GM12878 (cell line): ENCODE measurements around the gene ANKRD66. TPM values are rescaled to one million over a fixed set of nuclear protein-coding genes. Genes with fewer than 3 reads are reported as not detected.

ENCODE experiments used
- ATAC-seq: fragments of 200-7000 bp; cut with Tn5 transposase; 3 replicates; pipeline ENCODE4 v1.9.1; 2020; ENCODE audit warnings: mild to moderate bottlenecking, moderate library complexity
- BruUV-seq: library from RNA; stranded (reverse); fragments of 400-500 nt; replicated peaks from 2 replicates; lab custom pipeline; 2021; lab: Mats Ljungman, UMichigan
- CTCF ChIA-PET: fragments of 300-600 bp; sonication (Branson Sonifier 250); formaldehyde crosslinking; extraction: SDS; loops from one replicate; lab custom pipeline; 2021; ENCODE audit warnings: inconsistent platforms; lab: Yijun Ruan, JAX
- POLR2A ChIA-PET: fragments of 350-600 bp; formaldehyde crosslinking; extraction: SDS; loops from one replicate; lab custom pipeline; 2021; ENCODE audit warnings: inconsistent platforms; lab: Charles Lee
- RAD21 ChIA-PET: fragments of 300-600 bp; sonication (Branson Sonifier 250); formaldehyde crosslinking; loops from one replicate; lab custom pipeline; 2023; ENCODE audit warnings: antibody characterized with exemption; ENCODE audit not compliant: unreplicated experiment; lab: Charles Lee
- SMC1A ChIA-PET: fragments of 300-600 bp; sonication (Branson Sonifier 250); formaldehyde crosslinking; loops from one replicate; lab custom pipeline; 2023; ENCODE audit not compliant: unreplicated experiment, uncharacterized antibody; lab: Charles Lee
- DNase-seq: peaks from one replicate; pipeline ENCODE4 v3.0.0-alpha.2; 2011; ENCODE audit warnings: low read depth, low spot score
- FAIRE-seq: peaks from 3 replicates; lab custom pipeline; 2011; peaks lifted over from hg19 to GRCh38; lab: Jason Lieb, UNC
- H2AFZ ChIP-seq: 2 replicates; pipeline ENCODE4 v1.6.0; 2011; ENCODE audit warnings: low read depth, low read length, control low read depth; ENCODE audit not compliant: control insufficient read depth
- H3K27ac ChIP-seq: 2 replicates; pipeline ENCODE4 v1.5.1; 2011; ENCODE audit warnings: control low read depth; ENCODE audit not compliant: control insufficient read depth, insufficient read depth
- H3K27me3 ChIP-seq, 2 experiments: replicated peaks in 1 of 2; 2 replicates each; pipeline versions ENCODE4 v1.6.0 to v1.6.1; 2011; ENCODE audit warnings: low read length in 1 of 2; ENCODE audit not compliant: control insufficient read depth in 2 of 2, insufficient read depth in 2 of 2
- H3K36me3 ChIP-seq, 2 experiments: 2 replicates each; pipeline ENCODE4 v1.5.1; 2011; ENCODE audit warnings: low read length in 1 of 2; ENCODE audit not compliant: control insufficient read depth in 2 of 2, insufficient read depth in 2 of 2
- H3K4me1 ChIP-seq: 2 replicates; pipeline ENCODE4 v1.6.1; 2011; ENCODE audit warnings: mild to moderate bottlenecking, low read length, moderate library complexity, mixed read lengths; ENCODE audit not compliant: control insufficient read depth, insufficient read depth
- H3K4me2 ChIP-seq: 2 replicates; pipeline ENCODE4 v1.6.0; 2011; ENCODE audit warnings: control low read depth; ENCODE audit not compliant: control insufficient read depth, insufficient read depth
- H3K4me3 ChIP-seq: fragments of 200-600 bp; sonication (generic); 2 replicates; pipeline ENCODE4 v1.5.1; 2016
- H3K79me2 ChIP-seq: 2 replicates; pipeline ENCODE4 v1.6.0; 2011; ENCODE audit warnings: low read length; ENCODE audit not compliant: control insufficient read depth, insufficient read depth
- H3K9ac ChIP-seq: 2 replicates; pipeline ENCODE4 v1.8.0; 2011; ENCODE audit warnings: low read length, control low read depth, mixed read lengths; ENCODE audit not compliant: control insufficient read depth, insufficient read depth
- H3K9me3 ChIP-seq: replicated peaks from 3 replicates; pipeline ENCODE4 v1.5.1; 2011; ENCODE audit warnings: mild to moderate bottlenecking, low read length; ENCODE audit not compliant: control insufficient read depth, insufficient read depth
- H4K20me1 ChIP-seq: 2 replicates; pipeline ENCODE4 v1.6.0; 2011; ENCODE audit not compliant: control insufficient read depth, insufficient read depth
- DPF2 ChIP-seq: fragments of 450-650 bp; IDR thresholded peaks from 2 replicates; pipeline ENCODE4 v1.6.1; 2017; ENCODE audit warnings: mild to moderate bottlenecking
- EGR1 ChIP-seq, 2 experiments: IDR thresholded peaks; 1 replicate in 1 of 2; 2 replicates in 1 of 2; pipeline ENCODE4 v1.6.1; 2011 to 2012; ENCODE audit warnings: low read depth in 2 of 2, low read length in 2 of 2, borderline replicate concordance in 1 of 2, mild to moderate bottlenecking in 1 of 2, moderate library complexity in 1 of 2
- MEF2B ChIP-seq: fragments of 450-650 bp; IDR thresholded peaks from 2 replicates; pipeline ENCODE4 v1.6.1; 2018; ENCODE audit warnings: mild to moderate bottlenecking, moderate library complexity; ENCODE audit not compliant: partially characterized antibody, poor library complexity, severe bottlenecking
- MYC ChIP-seq: IDR thresholded peaks from 2 replicates; pipeline ENCODE4 v1.6.1; 2011; ENCODE audit warnings: mild to moderate bottlenecking, low read length, moderate library complexity, inconsistent platforms; ENCODE audit not compliant: insufficient read depth, insufficient replicate concordance, insufficient read length, severe bottlenecking
- NFXL1 ChIP-seq: fragments of 450-650 bp; IDR thresholded peaks from 2 replicates; pipeline ENCODE4 v1.6.1; 2017; ENCODE audit warnings: antibody characterized with exemption, mild to moderate bottlenecking, borderline replicate concordance
- PBX3 ChIP-seq: IDR thresholded peaks from 2 replicates; pipeline ENCODE4 v1.6.1; 2011; ENCODE audit warnings: mild to moderate bottlenecking, low read depth, low read length, moderate library complexity; ENCODE audit not compliant: insufficient replicate concordance
- SRF ChIP-seq, 2 experiments: IDR thresholded peaks; 2 replicates each; pipeline ENCODE4 v1.6.1; 2011; ENCODE audit warnings: low read depth in 2 of 2, low read length in 2 of 2, mild to moderate bottlenecking in 1 of 2, moderate library complexity in 1 of 2
- TCF7 ChIP-seq: IDR thresholded peaks from 2 replicates; pipeline ENCODE4 v1.6.1; 2014; ENCODE audit warnings: antibody characterized with exemption, borderline replicate concordance
- ZBTB4 ChIP-seq: fragments of 450-650 bp; formaldehyde crosslinking; IDR thresholded peaks from 2 replicates; pipeline ENCODE4 v1.4.0; 2022; ENCODE audit warnings: mild to moderate bottlenecking, moderate library complexity
- WGBS: methylation state at CpG from one replicate; pipeline ENCODE4 v1.1.6; 2016; ENCODE audit warnings: low lambda C conversion rate; ENCODE audit not compliant: insufficient replicate concordance, insufficient coverage; ENCODE audit errors: missing lambda C conversion rate; 5-methylcytosine and 5-hydroxymethylcytosine counted together
- in situ Hi-C: fragments of 300-500 bp; cut with MboI; formaldehyde crosslinking; loops from 9 replicates; pipeline ENCODE4 v1.14.3; 2018; ENCODE audit warnings: mixed read lengths
- intact Hi-C: fragments of 100-400 bp; cut with micrococcal nuclease; formaldehyde crosslinking; loops from one replicate; pipeline ENCODE4 v1.14.2; 2022; ENCODE audit not compliant: unreplicated experiment
- polyA plus RNA-seq, 11 experiments: library from polyadenylated mRNA; depleted of rRNA in 4 of 11; unstranded in 6 of 11; stranded (reverse) in 5 of 11; fragments of >200 nt; fragmentation: Nextera tagmentation in 4 of 11; fragmentation: Illumina TruSeq in 1 of 11; extraction: Ambion mirVana in 4 of 11; extraction: Trizol in 1 of 11; gene quantifications; 1 replicate in 1 of 11; 2 replicates in 10 of 11; pipeline versions ENCODE4 v1.2.1 to v1.2.3, GENCODE V29; 2011 to 2016; ENCODE audit warnings: inconsistent platforms in 2 of 11, missing spikeins in 2 of 11, low read depth in 1 of 11
- total RNA-seq, 4 experiments: library from RNA; depleted of rRNA in 3 of 4; stranded (reverse); fragments of >200 nt in 3 of 4; fragmentation: Illumina TruSeq in 1 of 4; extraction: Trizol in 1 of 4; gene quantifications; 2 replicates each; pipeline versions ENCODE4 v1.2.1 to v1.2.3, GENCODE V29; 2013 to 2021

ANKRD66 gene
- total and polyA plus RNA-seq, 10 of the 15 experiments (the other 5 are each of a cell fraction or from before 2014, with no cell fraction given) = not detected

DNA sequence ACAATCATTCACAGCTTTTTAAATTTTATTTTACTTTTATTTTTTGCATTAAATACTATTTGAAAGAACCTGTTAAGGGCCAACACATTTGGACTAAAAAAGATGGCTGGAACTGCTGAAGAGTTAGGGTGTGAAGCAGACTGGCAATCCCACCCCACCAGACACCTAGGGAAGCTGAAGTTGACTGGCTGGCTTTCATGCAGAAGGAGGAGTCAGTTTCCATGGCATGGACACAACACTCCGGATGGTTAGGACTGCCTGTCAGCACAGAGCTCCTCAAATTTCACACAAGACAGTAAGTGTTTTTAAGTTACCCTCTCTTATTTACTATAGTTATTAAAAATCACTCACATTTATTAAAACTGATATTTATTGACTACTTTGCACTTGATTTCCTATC is at the start of gene ANKRD66 (continued):
- TF ChIP-seq PBX3 (no peak), SRF (IDR thresholded peaks at IDR 0.05; ENCODE audit: low read depth in 2 of 2, low read length in 2 of 2) (no peak), EGR1 (IDR thresholded peaks at IDR 0.05; ENCODE audit: borderline replicate concordance in 1 of 2, low read depth in 2 of 2, low read length in 2 of 2) (no peak), MEF2B (no peak)

DNA sequence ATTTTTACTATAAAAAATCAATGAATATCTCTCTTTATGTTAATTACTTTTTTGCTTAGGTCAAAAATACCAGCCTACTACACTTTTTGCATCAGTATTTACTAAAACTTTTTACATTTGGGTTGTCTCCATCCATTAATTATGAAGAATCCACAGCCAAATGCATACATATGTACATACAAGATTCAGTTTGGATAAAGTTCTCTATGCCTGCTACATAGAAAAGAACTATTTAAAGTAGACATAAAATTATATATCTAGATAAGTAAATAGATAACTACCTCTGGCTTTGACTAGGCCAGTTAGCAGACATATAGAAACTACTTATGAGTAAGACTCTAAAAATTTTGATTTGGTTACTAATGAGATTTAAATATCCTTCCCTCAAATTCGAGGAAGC is 46.8 kb upstream of the ANKRD66 start:
- POLR2A ChIA-PET = no interaction called here

More for the DNA sequence above, 46.8 kb upstream of the ANKRD66 start:
- Histone ChIP-seq H3K4me3 (no peak overlapping the region), H3K27me3 (no peaks in the 10 kb centered on the region), H3K27ac (no peak overlapping the region), H4K20me1 (no peaks in the 10 kb centered on the region), H2AFZ (no peak overlapping the region), H3K4me2 (no peak overlapping the region), H3K36me3 (no peaks in the 10 kb centered on the region), H3K9ac (no peak overlapping the region), H3K9me3 (no peaks in the 10 kb centered on the region), H3K4me1 (no peaks in the 10 kb centered on the region), H3K79me2 (no peaks in the 10 kb centered on the region)
- no peak for DNase-seq
- no peak for ATAC-seq
- in situ Hi-C loops = no loop called here
- no peak for TF ChIP-seq DPF2
- no peak for TF ChIP-seq MYC
- TF ChIP-seq NFXL1 = no peak
- no peak for TF ChIP-seq TCF7
- no peak for TF ChIP-seq ZBTB4 (CRISPR knock-in tag)
- ChIA-PET RAD21 (interaction anchor here (0.6 kb wide), 1 partner anchor 448 kb away, joined by 3 read pairs; no protein-coding TSS in a partner anchor), CTCF (no interaction called here), SMC1A (no interaction called here)
- 0% methylated on average over 1 of the region's 1 CpG for WGBS
- no peak for FAIRE-seq
- intact Hi-C loops = no loop called here
- no TSS peak for BruUV-seq
